Superior temporal gyrus (tissue), 1 donor: ENCODE results near the gene GFOD1.

Experiments
- DNase-seq: peaks from one replicate; pipeline ENCODE4 v3.0.0-alpha.2; 2016; ENCODE audit errors: extremely low spot score

GFOD1 gene

DNA sequence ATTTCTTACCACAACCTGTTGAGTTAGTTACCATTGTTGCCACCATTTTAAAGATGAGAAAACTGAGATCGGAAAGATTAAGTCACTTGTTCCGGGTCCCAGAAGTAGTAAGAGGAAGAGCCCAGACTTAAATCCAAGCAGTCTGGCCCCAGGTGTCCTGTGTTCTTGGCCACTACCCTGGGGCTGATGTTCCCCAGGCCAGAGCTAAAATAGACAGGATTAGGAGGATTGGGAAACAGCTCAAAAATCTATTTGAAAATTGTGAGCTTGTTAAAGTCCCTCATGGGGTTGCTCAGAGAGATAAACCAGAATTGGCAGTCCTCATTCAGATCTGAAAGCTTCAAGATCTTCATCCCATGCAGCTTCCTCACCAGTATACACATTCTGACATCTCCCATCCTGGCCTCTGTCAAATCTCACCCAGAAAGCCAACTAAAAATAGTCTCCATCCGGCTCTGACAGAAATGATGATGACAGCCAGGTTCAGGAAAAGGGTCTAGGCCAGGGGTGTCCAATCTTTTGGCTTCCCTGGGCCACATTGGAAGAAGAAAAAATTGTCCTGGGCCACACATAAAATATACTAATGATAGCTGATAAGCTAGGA is 62.0 kb downstream of the GFOD1 start:
- DNase-seq, result no peak

DNA sequence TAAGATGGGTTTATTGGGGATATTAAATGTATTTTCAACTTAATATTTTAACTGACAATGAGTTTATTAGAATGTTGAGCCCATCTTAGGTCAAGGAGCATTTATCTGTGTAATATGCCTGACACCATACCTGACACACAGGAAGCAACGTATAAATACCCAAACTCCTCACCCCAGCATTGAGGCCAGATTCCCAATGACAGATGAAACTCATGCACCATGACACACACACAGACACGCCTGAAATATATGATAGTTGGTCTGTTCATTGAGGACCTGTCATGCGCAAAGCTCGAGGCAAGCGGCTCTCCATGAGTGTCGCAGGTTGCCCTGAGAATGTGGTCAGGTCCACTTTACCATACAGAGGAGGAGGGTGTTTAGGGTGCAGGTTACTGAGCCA is 64.1 kb downstream of the GFOD1 start:
- no peak for DNase-seq

DNA sequence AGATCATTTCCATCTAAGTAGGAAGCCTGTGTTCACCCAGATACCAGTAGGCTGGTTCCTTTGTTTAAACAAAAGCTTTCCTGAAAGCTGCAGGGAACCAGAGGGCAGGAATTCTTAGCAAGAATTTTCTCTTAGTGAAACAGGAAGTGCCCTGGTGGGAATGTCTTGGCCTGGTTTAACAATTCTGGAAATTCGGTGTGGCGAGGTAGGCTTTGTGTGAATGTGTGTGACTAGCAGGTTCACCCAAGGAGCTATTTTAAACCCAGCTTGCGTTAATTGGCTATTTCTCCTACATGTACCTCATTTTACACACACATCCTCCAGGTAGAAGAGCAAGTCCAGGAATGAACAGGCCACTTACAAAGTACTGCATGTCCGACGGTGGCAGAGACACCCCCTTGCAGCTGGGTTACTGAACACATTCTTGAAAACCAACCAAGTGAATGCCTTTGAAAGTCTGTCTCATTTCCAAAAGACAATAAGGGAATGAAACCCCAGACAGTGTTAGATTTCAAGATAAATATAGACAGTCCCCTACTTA is 64.6 kb downstream of the GFOD1 start:
- DNase-seq, result no peak

DNA sequence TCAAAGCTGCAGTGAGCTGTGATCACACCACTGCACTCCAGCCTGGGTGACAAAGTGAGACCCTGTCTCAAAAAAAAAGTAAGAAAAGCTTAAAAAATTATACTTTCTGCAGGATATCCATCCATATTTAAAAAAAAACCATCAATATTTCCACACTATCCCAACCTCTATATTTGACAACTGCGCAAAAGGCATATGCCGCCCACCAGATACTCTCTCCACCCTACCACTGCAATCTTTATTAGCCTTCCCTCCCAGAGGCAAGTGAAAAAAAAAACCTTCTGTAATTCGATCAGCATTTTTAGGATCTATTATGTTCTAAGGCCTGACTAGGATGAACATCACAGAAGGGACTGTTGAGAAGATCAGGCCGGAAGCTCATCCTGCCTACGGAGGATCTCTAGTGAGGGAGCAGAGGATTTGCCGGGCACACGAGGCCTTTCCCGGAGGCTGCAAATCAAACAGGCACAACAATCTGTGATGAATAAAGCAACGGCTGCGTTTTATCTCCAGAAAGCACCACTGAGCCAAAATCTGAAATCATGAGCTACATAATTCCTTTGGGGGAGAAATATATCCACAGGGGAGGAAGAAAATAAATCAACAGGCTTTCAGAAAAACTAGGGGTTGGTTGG is 65.9 kb downstream of the GFOD1 start:
- DNase-seq, result peak; percentile 64

DNA sequence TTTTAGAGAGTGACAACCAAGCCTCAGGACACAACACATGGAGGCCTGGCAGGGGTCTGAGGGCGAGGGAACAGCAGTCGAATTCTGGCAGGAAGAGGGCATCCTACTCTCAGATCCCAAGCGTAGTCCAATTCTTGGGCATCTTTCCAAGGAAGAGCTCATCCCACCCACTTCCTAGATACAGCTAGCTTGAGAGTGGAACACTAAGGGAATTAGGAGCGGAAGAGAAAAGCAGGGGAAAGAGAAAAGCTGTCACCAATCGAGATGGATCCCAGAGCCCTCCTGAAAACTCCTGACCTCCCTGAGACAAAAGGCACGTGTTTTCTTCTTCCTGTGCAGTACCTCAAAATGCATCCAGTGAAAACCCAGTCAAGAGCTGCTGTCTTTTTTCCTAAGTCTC is 67.1 kb downstream of the GFOD1 start:
- DNase-seq, result no peak

DNA sequence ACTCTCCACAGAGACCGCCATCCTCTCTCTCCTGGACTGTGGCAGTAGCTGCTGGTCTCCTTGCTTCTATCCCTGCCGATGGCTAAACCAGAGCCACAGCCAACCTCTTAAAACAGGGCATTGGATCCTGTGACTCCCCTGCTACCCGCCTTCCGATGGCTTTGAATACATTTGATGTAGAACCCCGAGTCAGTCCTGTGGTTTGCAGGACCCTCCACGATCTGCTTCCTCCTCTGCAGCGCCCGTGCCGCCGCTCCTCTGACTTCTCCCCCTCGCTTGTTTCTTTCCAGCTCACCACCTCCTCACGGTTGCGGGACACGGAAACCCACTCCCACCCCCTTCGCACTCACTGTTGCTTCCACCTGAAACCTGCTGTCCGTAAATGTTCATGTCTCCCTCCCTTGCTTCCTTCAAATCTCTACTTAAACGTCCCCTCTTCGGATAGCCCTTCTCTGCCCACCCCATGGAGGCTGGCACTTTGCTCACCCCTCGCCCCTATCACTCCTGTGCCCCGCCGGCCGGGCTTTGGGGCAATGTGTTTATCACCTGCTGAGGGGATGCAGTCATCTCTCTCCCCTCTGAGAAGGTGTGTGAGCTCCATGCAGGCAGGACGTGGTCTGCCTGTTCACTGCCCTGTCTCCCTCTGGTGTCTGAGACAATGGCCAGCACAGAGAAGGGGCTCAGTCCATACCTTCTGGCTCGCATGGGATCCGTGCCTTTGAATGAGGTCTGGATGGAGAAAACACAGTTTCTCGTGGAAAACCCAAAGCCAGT is 67.8 kb downstream of the GFOD1 start:
- no peak for DNase-seq

DNA sequence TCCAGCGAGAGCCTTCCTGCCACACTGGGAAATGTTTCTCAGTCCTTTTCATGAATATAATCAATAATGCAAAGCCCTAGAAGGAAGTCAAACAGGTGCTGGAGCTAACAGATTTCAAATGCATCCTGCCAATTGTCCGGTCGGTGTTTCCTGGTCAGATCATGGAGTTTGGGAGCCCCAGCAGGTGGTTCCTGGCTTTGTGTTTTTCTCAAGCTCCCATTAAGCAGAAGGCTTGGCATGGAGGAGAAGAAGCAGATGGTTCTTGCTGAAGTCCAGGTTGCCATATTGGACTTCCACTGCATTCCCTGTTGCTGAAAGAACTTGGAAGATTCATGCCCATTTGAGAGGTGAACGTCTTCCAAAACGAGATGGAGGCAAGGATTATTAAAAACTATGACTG is 68.6 kb downstream of the GFOD1 start:
- no peak for DNase-seq

DNA sequence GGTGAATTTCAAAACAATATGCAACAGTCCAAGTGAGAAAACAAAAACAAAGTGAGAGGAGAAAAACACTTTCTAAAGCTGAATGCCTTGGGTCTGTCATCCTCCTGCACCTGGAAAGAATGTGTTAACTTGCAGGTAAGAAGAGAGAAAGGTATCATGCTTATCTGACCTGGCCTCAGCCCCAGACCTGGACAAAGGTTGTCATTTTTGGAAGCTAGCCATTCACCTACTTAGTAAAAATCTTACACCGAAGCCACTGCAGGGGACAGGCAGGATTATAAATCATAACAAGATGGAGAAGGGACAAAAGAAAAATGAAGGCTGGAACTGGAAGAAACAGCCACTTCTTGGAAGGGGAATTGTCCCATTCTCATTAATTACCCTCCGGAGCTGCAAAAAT is 69.4 kb downstream of the GFOD1 start:
- no peak for DNase-seq

DNA sequence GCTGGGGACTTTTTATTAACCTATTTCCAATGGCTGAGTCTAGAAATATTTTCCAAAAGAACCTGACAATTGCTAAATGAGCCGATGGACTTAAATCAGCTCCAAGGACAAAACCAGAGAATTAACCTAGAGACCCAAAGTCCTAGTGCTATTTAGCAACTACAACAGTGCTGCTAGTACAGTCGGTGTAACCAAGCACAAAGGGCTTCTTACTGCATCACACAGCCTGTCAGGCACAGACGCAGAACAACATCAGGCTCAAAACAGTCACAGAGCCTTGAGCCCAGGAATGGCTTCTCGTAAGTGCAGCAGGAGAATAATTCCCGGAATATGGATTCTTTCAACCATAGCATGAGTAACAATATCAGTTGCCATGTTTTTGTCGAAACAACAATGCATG is 70.0 kb downstream of the GFOD1 start:
- DNase-seq, result no peak

DNA sequence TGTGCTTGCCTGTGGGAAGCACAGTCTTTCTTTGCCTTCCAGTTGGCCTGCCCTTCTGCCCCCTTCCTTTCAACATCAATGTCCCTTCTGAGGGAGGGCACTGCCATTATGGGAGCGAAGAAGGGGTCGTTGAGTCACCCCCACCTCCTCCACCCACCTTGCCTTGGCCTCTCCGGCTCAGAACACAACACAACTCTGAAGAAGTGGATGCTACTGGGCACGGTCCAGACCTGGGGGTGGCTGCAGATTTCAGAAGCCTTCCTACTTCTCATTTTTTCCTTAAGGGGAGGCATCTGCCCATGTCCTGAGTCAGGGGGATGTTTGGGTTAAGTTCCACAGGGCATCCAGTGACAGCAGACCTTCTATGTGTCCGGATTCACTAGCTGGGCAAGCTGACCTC is 72.1 kb downstream of the GFOD1 start:
- DNase-seq, result no peak

DNA sequence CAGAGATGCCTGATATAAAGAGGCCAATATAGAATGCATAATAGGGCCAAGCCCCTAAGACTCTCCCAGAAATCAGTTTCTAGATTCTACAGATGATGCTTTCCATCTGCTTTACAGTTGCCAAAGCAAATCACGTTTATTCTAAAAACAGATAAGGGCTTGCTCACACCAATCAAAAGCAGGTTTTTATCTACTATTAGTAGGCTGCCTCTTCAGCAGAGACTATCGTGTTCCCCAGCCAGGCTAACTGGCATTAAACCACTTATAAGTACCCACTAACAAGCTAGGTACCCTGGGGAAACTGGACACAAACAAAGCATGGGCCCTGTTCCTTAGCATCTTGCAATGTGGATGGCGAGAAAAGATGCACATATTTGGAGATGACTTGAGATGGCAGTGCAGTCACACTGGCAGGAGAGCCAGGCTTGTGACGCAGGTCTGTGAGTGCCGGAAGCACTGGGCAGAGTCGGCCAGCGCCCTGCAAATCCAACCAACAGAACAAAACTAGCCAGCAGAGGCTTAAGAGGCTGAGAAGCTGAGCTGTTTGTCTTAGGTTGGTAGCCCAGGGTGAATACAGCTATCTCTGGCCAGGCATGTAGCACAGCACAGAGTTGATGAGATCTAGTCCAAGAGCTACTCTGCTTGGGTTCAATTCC is 73.4 kb downstream of the GFOD1 start:
- peak; percentile 83 for DNase-seq

DNA sequence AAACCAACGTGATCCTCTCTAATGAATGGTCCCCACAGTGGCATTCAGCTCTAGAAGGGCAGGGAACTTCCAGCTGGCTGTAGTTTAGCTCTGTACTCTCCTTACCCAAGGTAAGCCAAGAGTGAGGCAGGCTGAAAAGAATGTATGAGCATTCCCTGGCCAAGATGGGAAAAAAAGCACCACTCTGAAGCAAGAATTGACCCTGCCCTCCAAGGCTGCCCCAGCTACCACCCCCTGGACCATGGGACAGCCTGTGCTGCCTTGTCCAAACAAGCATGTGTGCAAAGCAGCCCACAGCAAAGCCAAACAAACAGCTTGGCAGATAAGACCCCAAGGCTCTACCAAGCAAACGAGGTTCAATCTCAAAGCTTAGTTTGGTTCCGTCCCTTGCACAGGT is 73.9 kb downstream of the GFOD1 start:
- DNase-seq, result no peak

DNA sequence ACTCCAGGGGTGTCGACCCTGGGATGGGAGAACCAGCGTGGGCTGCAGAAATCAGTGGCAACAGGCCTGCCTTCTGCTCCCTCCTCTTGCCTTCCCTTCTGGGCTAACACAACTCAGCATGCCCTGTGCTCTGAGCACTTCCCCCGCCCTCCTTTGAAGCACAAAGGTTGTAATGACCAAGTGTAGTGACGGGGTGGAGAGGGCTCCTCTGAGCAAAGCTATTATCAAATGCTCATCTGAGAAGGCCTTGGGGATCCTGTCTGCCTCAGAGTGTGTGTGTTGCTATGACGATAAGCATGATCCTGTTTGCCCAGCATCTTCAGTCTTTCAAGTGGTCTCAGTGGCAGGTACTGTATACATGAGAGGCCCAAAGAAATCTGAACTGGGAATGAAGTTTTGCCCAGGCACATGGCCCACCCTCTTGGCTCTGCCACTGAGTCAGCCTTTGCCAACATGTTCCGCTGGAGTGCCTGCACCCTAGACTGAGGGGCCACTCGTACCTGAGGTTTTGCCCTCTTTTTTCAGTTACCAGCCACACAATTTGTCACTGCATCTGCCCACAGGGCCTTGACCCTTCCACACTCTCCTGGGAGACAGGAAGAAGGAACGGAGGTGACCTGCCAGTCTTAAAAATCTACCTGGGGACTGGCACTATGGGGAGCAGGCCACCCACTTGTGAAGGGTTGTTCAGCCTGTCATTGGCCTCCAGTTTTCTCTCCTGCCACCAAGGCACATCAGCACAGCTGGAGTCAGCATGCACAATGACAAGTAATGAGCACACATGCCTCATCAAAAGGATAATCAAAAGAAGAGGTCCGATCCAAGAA is 74.5 kb downstream of the GFOD1 start:
- DNase-seq, result no peak

DNA sequence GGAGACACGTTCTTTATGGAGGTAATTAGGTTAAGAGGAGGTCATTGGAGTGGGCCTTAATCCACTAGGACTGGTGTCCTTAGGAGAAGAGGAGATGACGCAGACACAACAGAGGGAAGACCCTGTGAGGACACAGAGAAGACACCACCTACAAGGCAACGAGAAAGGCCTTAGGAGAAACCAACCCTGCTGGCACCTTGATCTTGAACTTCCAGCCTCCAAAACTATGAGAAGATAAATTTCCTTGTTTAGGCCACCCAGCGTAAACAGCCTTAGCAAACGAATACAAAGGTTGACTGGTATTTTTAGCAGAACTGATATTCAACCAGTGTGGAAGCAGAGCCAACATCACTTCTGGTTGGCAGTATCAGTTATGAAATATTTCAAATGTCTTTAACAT is 75.2 kb downstream of the GFOD1 start:
- no peak for DNase-seq

DNA sequence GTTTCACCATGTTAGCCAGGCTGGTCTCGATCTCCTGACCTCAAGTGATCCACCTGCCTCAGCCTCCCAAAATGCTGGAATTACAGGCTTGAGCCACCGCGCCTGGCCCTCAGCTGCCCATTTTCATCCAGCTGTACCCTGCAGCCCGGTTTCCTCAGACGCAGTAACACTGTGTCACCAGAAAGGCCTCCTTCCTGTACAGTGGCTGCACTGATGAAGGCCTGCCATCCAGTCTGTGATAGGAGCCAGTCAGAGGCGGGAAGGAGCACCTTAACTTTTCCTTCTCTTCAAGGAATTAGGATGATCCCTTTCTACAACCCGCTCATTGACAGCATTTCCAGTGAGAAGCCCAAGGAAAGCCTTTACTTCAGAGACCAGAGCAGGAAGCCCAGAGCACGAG is 75.9 kb downstream of the GFOD1 start:
- DNase-seq, result no peak

DNA sequence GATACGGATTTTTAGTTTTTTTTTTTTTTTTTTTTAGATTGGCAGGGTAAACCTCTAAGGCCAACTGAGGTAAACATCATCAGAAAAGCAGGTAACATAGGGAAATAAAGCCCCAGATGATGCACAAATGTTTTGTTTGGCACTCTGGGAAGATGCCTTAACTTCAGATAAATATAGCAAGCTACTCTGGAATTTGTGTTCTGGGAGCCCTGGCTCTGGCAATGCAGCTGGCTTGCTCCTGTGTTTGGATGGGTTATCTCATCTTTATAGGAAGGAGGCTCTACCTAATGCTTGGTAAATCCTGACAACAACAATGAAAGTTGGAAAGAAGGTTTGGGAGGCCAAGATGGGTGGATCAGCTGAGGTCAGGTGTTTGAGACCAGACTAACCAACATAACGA is 77.4 kb downstream of the GFOD1 start:
- DNase-seq, result no peak

DNA sequence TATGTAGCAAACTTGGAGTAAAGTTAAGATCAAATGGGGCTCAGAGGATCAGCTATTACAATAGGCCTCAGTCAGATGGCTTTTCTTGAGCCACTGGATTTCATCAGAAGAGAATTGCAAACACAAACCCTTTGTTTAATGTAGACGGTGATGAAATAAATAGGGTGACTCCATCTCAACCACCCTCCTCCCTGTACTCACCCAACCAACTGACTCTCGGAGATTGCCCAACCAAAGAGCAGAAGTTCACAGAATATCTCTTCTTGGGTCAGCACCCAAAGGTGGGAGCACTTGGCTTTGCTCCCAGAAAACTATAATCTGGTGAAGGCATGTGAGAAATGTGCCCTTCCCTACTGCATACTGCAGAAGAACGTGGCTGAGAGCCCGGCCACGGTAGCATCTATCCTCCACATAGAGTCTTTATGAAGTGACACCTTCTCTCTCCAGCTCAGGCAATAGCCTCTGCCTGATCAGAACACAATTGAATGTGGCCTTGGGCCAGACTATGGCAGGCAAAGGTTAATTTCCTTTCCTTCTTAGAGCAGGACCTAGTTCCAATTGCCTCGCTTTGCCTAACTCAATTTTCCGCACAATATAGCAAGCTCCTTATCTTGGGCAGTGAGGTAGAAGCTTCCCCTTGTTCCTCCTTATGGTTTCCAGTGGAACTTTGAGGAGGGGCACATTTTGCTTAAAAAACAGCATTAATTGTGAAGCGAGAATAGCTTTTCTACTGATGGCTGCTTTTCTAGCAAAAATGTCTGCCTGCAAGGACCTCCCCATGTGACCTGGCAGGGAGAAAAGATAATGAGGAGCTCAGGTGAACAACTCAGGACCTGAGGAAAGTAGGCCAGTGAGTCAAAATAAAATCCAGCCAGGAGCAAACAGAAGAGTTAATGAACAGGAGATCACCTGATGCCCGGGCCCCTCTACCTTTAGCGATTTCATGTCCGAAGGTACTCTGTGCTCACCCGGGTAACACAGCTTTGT is 79.4 kb downstream of the GFOD1 start:
- DNase-seq, result peak; percentile 66

DNA sequence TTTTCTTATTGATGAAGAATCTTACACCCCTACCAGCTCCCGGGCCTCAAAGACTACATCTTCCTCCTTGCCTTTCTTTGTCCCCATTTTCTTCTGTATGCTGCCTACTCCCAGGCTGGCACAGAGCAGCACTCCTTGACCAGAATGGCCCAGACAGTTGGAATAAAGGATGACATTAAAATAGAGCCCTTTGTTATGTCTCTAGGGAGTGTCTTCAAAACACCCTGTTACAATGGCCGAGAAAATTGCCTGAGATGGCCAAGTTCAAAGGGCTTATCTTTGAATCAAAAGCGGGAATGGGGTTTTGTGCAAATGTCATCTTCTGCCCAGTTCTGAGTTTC is 80.1 kb downstream of the GFOD1 start:
- DNase-seq, result no peak

DNA sequence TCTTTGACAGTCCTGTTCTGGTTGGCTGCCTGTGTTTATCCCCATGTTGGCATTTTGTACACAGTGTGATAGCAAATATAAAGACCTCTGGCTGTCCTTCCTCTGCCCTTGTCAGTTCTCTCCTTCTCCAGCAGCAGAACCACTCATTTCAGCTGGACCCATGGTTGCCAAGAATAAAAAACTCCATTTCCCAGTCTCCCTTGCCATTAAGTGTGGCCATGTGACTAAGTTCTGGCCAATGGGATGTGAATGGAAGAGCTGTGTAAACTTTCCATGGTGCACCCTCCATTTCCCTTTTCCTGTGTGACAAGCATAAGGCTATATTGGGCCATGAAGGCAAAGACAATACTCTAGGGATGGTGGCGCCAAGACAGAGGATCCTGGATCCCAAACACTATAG is 80.6 kb downstream of the GFOD1 start:
- peak; percentile 91 for DNase-seq

DNA sequence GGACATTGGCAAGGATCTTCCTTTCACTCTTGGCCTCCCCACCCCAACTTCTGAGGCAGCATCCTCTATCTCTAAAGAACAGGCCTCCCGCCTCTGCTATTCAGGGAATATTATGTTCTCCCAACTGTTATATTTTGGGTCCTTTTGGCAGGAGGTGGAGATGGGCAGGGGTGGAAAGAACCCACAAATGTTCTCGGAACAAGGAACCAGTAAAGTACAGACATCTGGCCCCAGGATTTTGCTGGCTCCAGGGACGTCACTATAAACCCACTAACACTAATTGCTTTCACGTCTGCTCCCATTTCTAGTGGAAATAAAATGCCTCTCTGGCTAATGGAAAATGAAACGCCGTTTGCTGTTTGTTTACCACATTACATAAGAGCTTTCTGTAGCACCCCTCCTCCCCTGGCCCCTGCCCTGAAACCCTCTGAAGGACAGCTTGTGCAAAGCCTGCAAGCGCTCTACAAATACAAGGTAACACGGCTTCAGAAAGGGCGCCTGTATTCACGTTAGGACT is 81.4 kb downstream of the GFOD1 start:
- DNase-seq, result peak; percentile 74
